GM21619 (cell line): ENCODE results near the gene CHMP6.
"Not testable (repeated sequence)": the region's sequence is repeated elsewhere in the genome, so short reads cannot be mapped to it uniquely, and the experiment has no call there.

Experiments
- ATAC-seq: cut with Tn5 transposase; IDR thresholded peaks from one replicate; pipeline ENCODE4 v1.9.1; 2021; ENCODE audit not compliant: unreplicated experiment

CHMP6 gene

DNA sequence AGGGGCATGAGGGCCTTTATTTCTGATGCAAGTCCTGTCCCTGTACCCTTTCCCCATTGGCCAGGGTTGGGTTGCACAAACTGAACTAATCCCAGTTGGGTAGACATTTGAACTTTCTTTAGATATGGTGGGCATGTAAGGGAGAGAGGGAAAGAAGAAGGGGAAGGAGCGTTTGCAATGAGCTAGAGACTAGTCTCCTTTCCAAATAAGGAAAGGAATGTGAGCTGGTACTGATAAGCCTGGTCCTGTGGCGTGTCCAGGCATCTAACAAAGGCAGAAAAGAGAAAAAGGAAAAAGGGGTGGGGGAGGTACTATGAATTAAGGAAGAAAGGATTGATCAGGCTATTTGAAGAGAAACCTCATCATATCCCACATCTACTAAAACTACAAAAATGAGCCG lies 20.3 kb downstream of the CHMP6 start:
- no peak for ATAC-seq

DNA sequence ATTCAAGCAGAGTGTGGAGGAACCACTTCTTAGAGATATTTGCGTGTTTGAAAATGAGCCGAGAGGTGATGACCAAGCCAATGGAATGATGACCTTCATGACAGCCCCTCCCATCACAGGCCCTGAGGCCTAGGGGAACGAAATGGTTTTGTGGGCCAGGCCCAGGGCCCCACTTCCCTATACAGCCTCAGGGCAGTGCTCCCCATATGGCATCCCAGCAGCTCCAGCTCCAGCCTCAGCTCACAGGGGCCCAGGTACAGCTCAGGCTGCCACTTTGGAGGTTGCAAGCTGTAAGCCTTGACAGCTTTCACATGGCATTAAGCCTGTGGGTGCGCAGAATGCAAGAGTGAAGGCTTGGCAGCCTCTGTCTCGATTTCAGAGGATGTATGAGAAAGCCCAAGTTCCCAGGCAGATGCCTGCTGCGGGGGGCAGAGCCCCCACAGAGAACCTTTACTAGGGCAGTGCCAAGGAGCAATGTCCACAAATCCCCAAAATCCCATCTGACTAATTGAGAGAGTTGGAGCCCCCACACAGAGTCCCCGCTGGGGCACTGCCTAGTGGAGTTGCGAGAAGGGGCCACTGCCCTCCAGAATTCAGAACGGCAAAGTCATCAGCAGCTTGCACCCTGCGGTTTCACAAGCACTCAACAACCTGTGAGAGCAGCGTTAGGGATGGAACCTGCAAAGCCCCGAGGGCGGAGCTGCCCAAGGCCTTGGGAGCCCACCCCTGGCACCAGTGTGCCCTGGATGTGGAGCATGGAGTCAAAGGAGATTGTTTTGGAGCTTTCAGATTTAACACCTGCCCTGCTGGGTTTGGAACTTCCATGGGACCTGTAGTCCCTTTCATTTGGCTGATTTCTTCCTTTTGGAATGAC lies 21.2 kb downstream of the CHMP6 start:
- ATAC-seq, result no peak

- no peak for ATAC-seq
Measured at GRCh38 chr17:81013642-81014041, 22.0 kb downstream of the CHMP6 start.

DNA sequence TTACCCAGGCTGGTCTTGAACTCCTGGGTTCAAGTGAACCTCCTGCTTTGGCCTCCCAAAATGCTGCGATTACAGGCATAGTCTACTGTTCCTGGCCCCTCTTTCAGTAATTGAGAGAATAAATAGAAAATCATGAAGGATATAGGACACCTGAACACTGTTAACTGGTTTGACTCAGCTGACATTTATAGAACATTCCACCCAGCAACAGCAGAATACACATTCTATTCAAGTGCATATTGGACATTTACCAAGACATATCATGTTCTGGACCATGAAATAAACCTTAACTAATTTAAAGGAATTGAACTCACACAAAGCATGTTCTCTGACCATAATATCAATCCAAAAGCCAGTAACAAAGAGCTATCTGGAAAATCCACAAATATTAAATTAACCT lies 23.5 kb downstream of the CHMP6 start:
- no peak for ATAC-seq

- ATAC-seq, result no peak
Measured at GRCh38 chr17:81016575-81016974, 24.9 kb downstream of the CHMP6 start.

GRCh38 chr17:81017330-81017729 lies 25.7 kb downstream of the CHMP6 start:
- not testable (repeated sequence) for ATAC-seq

DNA sequence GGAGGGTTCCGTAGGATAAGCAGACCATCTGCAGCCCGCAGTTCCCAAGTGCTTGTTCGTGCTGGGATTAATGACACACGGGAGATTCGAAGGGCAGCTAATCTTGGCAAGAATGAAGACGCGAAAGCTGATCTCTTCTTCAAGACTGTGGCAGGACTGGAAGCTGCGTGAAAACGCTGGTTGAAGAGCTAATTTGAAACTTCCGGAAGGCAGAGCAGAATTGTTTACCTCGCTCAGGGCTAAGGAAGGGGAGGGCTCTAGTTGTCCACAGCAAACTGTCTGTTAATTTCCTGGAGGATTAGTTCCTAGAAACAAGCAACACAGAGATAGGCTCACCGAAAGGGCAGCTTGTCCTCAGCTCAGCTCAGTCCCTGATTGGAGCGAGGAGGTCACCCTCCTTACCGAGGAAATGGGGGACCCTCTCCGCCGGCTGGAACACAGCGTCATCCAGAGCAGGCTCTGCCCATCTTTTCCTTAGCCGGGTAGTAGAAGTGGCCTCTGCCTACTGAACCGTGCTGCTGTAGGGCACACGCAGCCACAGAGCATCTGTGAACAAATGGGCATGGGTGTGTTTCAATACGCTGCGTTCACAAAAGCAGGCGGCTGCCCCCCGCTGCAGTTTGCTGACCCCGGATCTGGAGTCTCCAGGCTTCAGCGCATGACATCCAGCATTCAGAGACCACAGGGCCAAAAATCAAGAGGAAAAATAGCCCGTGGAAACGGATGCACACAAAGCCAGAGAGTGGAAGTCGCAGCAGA lies 26.6 kb downstream of the CHMP6 start:
- ATAC-seq, result no peak

DNA sequence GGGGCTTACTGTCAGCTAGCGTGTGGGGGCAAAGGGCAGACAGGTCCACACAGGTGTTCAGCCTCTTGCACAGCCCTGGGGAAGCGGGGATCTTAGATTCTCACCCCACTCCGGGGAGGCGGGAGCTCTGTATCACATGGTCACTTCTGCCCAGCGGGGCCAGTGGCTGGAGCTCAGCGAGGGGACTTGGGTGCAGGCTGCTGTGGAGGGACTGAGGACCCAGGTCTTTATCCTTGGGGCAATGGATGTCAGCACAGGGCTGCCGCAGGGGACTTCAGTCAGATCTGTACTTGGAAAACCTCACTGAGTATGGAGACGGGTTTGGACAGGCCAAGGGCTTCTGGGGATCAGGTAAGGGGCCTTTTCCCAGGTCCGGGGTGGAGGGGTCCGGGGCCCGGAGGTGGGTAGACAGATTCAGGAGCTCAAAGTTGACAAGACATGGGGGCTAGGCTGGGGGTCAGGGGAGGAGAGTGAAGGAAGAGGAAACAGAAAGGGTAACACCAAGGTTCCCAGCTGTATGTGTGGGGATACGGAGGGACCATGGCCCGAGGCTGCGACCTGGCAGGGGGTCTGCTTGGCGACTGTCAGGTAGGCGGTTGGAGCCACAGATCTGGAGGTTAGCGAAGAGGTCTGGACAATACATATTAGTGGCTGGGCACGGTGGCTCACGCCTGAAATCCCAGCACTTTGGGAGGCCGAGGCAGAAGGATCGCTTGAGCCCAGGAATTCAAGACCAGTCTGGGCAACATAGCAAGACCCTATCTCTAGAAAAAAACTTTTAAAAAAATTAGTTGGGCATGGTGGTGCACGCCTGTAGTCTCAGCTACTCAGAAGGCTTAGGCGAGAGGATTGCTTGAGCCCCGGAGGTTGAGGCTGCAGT lies 28.2 kb downstream of the CHMP6 start:
- ATAC-seq, result no peak

GRCh38 chr17:81020443-81020766 lies 28.8 kb downstream of the CHMP6 start:
- ATAC-seq, result no peak

DNA sequence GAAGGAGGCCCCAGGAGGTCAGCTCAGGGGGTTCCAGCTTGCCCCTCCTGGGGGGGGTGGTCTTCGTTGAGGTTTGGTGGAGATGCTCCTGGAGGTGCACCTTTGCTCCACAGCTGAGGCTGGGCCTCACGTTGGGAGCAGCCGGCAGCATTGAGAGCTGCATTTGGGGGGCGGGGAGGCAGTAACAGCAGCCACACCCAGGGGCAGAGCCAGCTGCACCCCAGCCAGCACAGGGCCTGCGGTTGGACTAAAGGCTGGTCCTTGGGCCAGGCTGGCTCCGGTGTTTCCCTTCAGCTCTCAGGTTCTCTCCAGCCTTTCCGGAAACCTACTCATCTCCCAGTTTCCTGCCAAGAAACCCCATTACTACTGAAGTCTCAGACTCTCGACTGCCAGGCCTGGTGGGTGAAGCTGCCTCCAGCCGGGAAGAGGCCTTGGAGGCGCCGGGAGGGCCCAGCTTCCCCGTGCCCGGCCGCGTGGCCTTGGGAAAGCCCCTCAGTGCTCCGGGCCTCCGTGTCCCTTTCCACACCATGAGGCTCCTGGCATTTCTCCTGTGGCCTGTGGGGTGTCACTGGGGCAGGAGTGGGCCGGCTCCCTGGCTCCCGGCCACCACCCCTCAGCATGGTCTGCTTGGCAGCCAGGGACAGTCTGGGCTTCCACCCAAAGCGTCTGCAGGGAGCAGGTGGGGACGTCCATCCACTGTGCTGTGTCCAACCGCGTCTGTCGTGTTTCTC lies 29.3 kb downstream of the CHMP6 start:
- no peak for ATAC-seq

- ATAC-seq, result no peak
Measured at GRCh38 chr17:81021531-81022343, 30.1 kb downstream of the CHMP6 start.

DNA sequence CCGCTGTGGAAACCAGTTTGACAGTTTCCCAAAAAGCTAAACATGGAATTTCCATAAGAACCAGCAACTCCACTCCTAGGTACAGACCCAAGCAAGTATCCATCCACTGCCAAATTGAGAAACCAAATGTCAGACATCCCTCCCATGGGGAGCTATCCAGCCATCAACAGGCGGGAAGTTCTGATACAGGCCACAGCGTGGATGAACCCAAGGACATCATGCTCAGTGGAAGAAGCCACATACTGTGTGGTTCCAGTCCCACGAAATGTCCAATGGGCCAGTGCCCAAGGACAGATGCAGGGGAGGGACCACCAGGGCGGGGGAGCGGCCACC lies 30.7 kb downstream of the CHMP6 start:
- no peak for ATAC-seq

- no peak for ATAC-seq
Measured at GRCh38 chr17:81025065-81025740, 33.6 kb downstream of the CHMP6 start.

DNA sequence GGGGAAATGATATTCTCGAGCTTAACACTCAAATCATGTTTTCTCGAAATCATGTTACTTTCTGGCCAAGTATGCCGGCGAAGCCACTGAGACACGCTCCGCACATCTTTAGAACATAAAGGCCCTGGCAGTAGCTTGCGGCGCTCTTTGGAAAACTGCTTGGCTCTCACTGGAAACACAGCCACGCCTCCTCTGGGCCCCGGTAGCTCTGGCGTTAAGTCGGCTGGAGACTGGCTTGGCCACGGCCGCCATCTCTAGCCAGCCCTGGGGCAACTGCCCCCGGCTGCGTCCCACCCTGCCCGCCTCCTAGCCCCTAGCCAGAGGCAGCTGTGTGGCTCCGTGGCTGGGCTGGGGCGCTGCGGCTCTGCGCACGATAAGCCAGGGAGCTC lies 34.1 kb downstream of the CHMP6 start:
- ATAC-seq, result no peak

- no peak for ATAC-seq
Measured at GRCh38 chr17:81026266-81027036, 34.8 kb downstream of the CHMP6 start.

GRCh38 chr17:81027038-81027437 lies 35.4 kb downstream of the CHMP6 start:
- ATAC-seq, result no peak

- no peak for ATAC-seq
Measured at GRCh38 chr17:81027591-81028505, 36.2 kb downstream of the CHMP6 start.

DNA sequence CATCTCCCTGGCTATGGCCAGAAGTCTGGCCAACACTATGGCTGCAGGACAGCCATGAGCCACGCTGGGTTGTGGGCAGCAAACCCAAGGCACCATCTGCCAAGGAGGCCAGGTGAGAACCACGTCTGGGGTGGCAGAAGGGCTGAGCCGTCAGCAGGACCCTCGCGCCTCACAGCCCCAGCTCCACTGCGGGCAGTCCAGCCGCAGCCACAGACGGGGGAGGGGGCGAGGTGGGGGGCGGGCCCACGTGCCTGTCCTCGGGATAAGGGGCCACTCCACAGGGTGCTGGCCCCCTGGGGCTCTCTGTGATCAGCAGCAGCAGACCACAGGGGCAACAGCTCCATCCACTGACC lies 36.8 kb downstream of the CHMP6 start:
- no peak for ATAC-seq
